ENCODE data around the gene NUDT19. TPM values are rescaled to one million over a fixed set of nuclear protein-coding genes. Genes with fewer than 3 reads are reported as not detected.

NUDT19 gene
- total and polyA plus RNA-seq, 10 of the 15 experiments (the other 5 are each of a cell fraction or from before 2014, with no cell fraction given), result 8.5 to 31.0 (median 17.0) TPM

GRCh38 chr19:32649751-32650150 lies 41.9 kb upstream of the NUDT19 start:
- ATAC-seq (no peak), DNase-seq (ENCODE audit: low read depth, low spot score) (no peak), FAIRE-seq (no peak)
- H3K27ac ChIP-seq (ENCODE audit: control insufficient read depth, insufficient read depth), result no peak overlapping the region
- H3K9me3 ChIP-seq (replicated peaks; ENCODE audit: control insufficient read depth, insufficient read depth, low read length), result no peaks in the 10 kb centered on the region
- 94% methylated on average over 11 of the region's 11 CpGs for WGBS (ENCODE audit: insufficient coverage, insufficient replicate concordance, low lambda C conversion rate, missing lambda C conversion rate)
- peaks cover 3% of the 10 kb centered on the region for H3K4me1 ChIP-seq (ENCODE audit: control insufficient read depth, insufficient read depth, low read length)
- H3K27me3 ChIP-seq (replicated peaks in 1 of 2; ENCODE audit: control insufficient read depth in 2 of 2, insufficient read depth in 2 of 2, low read length in 1 of 2), result no peaks in the 10 kb centered on the region
- H2AFZ ChIP-seq (ENCODE audit: control insufficient read depth, low read depth, low read length), result no peak overlapping the region
- no peaks in the 10 kb centered on the region for H4K20me1 ChIP-seq (ENCODE audit: control insufficient read depth, insufficient read depth)
- no peak overlapping the region for H3K4me3 ChIP-seq
- ChIA-PET CTCF (no interaction called here), RAD21 (ENCODE audit: unreplicated experiment) (no interaction called here), SMC1A (ENCODE audit: uncharacterized antibody, unreplicated experiment) (no interaction called here), POLR2A (no interaction called here)
- intact Hi-C loops (cut with micrococcal nuclease; ENCODE audit: unreplicated experiment), result no loop called here
- in situ Hi-C loops (cut with MboI), result no loop called here
- BruUV-seq (replicated peaks), result no TSS peak
- peaks cover 11 to 22% of the 10 kb centered on the region in 2 experiments for H3K36me3 ChIP-seq (ENCODE audit: control insufficient read depth in 2 of 2, insufficient read depth in 2 of 2, low read length in 1 of 2)
- TF ChIP-seq POU2F2 (IDR thresholded peaks at IDR 0.05; ENCODE audit: borderline replicate concordance, low read depth, low read length) (no peak), SMARCA5 (IDR thresholded peaks at IDR 0.05) (no peak), IKZF1 (conservative IDR thresholded peaks at IDR 0.05) (no peak), SREBF2 (IDR thresholded peaks at IDR 0.05; ENCODE audit: low read length) (no peak), RAD51 (IDR thresholded peaks at IDR 0.05) (no peak), RBBP5 (conservative IDR thresholded peaks at IDR 0.05) (no peak), BRCA1 (IDR thresholded peaks at IDR 0.05; ENCODE audit: low read depth, low read length) (no peak), ZNF207 (IDR thresholded peaks at IDR 0.05; ENCODE audit: borderline replicate concordance) (no peak), NBN (IDR thresholded peaks at IDR 0.05) (no peak), EGR1 (IDR thresholded peaks at IDR 0.05; ENCODE audit: borderline replicate concordance in 1 of 2, low read depth in 2 of 2, low read length in 2 of 2) (no peak), TAF1 (IDR thresholded peaks at IDR 0.05; ENCODE audit: borderline replicate concordance, low read depth, low read length) (no peak), BACH1 (IDR thresholded peaks at IDR 0.05; ENCODE audit: borderline replicate concordance) (no peak), NFIC (IDR thresholded peaks at IDR 0.05; ENCODE audit: low read depth, low read length) (no peak)
- no peak overlapping the region for H3K9ac ChIP-seq (ENCODE audit: control insufficient read depth, insufficient read depth, low read length)
- no peak overlapping the region for H3K4me2 ChIP-seq (ENCODE audit: control insufficient read depth, insufficient read depth)
- no peaks in the 10 kb centered on the region for H3K79me2 ChIP-seq (ENCODE audit: control insufficient read depth, insufficient read depth, low read length)
